CD4-positive, alpha-beta T cell treated with Interferon gamma for 1 hour (primary cell): Measurements from ENCODE around the gene TPSD1.
"Not testable (repeated sequence)": the region's sequence is repeated elsewhere in the genome, so short reads cannot be mapped to it uniquely, and the experiment has no call there.

Source experiments
- DNase-seq: peaks from one replicate; pipeline ENCODE4 v3.0.0-alpha.2; 2020

TPSD1 gene

DNA sequence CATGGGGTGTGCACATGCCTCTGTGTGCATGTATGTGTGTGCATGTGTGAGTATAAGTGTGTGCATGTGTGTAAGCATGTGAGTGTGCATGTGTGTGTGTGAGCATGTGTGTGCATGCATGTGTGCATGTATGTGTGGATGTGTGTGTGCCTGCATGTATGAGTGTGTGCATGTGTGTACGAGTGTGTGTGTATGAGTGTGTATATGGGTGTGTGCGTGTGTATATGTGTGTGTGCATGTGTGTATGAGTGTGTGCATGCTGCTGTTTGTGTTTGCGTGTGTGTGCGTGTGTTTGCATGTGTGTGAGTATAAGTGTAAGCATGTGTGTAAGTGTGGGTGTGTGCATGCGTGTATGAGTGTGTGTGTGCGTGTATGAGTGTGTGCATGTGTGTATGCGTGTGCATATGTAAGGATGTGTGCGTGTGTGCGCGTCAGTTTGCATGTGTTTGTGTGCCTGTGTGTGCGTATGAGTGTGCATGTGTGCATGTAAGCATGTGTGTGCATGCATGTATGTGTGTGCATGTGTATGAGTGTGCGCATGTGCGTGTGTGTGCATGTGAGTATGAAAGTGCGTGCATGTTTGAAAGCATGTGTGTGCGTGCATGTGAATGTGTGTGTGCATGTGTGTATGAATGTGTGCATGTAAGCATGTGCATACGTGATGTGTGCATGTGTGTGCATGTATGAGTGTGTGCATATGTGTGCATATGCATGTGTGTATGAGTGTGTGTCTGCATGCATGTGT is 8.6 kb downstream of the TPSD1 start:
- no peak for DNase-seq

DNA sequence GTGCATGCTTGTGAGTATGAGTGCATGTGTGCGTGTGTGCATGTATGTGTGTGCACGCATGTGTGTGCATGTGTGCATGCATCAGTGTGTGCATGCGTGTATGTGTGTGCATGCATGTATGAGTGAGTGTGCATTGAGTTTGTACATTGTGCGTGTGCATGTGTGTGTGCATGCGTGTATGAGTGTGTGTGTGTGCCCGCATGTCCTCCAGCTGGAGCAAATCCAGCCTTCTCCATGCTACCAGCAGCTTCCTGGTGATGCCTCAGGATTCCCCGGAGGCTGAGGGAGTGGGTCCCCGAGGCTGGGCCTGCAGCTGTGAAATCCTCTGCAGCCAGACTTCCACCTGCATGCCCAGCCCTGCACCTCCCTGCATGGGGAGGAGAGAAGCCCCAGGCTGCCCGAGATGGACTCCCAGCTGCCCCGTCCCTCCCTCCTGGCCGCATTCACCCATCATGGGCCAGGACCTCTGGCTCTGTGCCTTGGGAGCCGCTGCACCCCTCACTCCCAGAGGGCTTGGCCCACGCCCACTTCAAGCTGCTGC is 9.3 kb downstream of the TPSD1 start:
- DNase-seq, result no peak

DNA sequence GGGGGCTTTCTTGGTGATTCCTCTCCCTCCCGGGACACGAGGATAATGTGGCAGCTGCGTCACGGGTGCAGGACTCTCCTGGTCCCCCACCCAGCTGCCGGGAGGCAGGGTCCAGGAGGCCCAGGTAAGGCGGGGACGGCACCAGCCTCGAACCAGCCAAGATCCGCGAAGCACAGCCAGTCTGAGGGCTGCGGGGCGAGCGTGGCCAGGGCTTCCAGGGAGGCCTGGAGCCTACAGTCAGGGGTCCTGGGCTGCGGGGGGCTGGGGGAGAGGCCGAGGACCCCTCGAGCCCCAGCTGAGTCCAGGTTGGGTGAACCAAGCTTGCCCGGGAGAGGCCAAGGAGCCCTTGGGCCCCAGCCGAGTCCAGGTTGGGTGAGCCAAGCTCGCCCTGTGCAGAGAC is 10.0 kb downstream of the TPSD1 start:
- no peak for DNase-seq

DNA sequence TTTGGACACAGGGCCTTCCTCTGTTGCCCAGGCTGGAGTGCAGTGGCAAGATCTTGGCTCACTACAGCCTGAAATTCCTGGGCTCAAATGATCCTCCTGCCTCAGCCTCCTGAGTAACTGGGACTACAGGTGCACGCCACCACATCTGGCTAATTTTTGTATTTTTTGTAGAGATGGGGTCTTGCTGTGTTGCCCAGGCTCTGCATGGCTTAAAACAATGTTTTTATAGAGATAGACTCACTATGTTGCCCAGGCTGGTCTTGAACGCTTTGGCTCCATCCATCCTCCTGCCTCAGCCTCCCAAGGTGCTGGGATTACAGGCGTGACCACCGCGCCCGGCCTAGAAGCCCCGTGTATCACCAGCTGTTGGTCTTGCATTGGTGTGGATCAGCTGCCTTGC is 13.5 kb downstream of the TPSD1 start:
- DNase-seq, result not testable (repeated sequence)

GRCh38 chr16:1271380-1271723 is 15.5 kb downstream of the TPSD1 start:
- no peak for DNase-seq

GRCh38 chr16:1271724-1272413 is 16.0 kb downstream of the TPSD1 start:
- DNase-seq, result not testable (repeated sequence)

GRCh38 chr16:1272453-1273198 is 16.8 kb downstream of the TPSD1 start:
- no peak for DNase-seq

GRCh38 chr16:1273816-1274215 is 17.9 kb downstream of the TPSD1 start:
- DNase-seq, result no peak

DNA sequence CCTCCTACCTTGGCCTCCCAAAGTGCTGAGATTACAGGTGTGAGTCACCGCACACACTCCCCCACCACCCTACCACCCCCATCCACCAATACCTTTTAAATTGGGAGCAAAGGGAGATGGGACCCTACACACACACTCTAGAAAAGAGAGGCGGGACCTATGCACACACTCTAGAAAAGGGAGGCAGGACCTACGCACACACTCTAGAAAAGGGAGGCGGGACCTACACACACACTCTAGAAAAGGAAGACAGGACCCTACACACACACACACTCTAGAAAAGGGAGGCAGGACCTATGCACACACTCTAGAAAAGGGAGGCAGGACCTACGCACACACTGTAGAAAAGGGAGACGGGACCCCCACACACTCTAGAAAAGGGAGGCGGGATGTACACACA is 18.9 kb downstream of the TPSD1 start:
- DNase-seq, result no peak

DNA sequence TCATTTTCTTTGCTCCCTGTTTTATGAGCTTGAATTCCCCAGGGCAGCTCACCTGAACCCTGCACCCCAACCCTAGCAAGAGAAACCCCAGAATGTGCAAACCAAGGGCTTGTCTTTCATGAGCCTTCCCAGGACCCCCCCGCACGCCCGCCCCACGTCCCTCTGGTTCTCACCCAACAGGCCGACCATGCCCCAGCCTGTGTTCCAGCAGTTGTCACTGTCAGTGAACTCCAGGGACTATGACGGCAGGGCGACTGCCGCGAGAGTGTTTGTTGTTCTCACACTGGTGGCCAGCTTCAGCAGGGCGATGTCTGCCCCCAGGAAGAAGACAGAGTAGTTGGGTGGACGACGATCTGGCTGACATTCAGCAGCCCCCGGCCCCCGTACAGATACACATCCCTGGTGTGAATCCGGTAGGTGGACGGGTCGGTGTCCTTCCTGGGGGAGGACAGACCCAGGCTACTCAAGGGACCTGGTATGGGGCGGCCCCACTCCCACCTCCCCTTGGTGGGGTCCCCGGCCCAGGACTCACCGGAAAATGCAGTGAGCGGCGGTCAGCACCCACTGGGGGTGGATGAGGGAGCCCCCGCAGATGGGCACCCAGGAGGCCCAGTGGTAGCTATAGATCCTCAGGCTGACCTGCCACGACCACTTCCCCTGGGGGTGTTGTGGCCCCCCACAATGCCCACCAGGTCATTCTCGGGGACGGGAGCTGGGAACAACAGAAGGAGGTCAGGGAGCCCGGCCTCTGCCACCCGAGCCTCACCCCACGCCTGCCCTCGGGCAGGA is 20.1 kb downstream of the TPSD1 start:
- no peak for DNase-seq

DNA sequence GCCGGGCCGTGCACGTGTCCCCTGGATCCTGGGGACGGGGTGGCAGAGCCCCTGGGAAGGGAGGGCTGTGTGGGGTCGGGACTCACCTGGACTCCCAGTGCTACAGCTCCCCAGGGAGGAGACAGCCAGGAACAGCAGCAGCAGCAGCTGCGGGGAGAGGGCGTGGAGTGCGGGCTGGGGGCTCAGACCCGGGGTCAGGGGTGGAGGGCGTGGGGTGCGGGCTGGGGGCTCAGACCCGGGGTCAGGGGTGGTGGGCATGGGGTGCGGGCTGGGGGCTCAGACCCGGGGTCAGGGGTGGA is 20.7 kb downstream of the TPSD1 start:
- no peak for DNase-seq

- DNase-seq, result no peak
Measured at GRCh38 chr16:1277151-1277598, 21.3 kb downstream of the TPSD1 start.

DNA sequence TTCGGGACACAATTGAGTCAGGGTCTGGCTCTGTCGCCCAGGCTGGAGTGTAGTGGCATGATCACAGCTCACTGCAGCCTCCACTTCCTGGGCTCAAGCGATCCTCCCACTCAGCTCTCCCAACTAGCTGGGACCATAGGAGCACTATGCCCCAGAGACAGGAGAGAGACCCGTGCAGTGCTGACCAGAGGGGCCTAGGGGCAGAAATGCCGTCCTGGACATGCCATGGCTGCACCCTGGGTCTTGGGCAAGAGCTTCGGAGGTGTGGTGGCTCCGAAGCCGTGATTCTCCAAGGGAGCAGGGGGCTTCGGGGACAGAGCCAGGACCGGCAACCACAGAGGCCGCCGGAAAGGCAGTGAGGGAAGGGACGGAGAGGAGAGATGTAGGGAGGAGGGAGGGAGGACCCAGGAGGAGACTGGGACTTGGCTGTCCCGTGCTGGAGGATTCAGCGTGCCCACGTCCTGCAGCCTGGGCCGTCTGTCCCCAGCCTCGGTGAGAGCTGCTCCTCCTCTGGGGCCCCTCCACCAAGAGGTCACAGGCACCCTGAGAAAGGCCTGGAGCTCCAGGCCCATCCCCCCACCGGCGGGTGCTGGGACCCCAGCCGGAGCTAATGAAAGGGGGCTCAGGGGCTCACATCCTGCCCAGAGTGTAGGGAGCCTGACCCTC is 21.9 kb downstream of the TPSD1 start:
- no peak for DNase-seq

- DNase-seq, result no peak
Measured at GRCh38 chr16:1278477-1278876, 22.6 kb downstream of the TPSD1 start.

DNA sequence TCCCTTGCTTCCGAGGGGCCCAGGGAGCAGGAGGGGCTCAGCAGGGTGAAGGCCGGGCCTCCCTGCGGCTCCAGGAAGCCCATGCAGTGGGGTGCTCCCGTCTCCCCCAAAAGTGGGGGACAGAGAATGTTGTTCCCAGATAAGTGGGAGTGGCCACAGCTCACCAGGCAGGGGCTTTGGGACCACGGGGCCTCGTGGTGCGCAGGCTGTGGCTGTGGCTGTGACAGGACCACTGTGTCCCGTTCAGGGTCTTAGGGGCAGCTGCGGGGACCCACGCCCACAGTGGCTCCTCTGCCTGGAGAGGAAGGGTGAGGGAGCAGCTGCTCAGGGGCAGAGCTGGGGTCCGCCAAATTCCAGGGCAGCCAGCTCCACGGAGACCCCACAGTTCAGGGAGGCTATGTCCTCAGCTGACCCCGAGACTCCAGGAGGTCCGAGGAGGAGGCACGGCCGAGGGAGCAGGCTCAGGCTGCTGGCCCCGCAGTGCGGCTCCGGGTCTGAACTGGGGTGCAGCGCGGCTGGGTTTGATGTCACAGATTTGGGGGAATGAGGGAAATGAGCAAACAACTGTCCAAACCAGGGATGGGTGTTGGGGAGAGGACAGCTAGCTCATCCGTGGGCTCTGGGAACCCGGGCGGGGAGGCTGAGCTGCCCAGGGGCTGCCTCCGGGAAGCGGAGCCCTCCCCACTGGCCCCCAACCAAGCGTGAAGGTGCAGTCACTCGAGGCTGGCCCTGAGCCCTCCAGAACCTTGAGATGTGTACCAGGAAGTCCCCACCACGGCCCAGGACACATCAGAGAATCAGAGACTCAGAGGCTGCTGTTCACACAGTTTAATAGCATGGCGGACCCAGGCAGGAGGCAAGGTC is 23.4 kb downstream of the TPSD1 start:
- no peak for DNase-seq

DNA sequence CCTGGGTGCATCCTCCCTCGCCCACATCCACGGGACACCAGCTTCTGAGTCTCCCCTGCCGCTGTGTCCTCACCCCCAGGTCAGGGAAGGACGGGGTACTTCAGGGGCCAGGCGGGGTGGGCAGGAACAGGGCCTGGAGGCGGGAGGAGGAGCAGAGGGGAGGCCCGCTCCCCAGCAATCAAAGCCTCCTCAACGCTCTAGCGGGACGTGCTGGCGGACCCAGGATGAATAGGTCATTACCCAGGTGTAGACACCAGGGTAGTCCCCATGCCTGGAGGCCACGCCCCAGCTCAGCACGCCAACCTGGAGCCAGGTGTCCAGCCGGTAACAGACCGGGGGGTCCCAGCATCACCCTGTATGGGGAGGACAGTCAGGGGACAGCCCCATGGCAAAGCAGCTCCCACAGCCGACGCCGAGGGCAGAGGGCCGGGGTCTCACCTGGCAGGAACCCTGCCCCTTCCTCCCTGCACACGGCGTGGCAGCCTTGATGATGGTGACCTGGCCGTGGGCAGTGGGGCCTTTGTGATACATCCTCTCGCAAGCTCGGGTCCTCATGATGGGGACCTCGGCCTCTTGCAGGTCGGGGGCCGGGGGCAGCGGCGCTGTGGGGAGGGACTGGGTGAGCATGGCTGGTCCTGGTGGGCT is 24.2 kb downstream of the TPSD1 start:
- no peak for DNase-seq

GRCh38 chr16:1280783-1281182 is 24.9 kb downstream of the TPSD1 start:
- no peak for DNase-seq

DNA sequence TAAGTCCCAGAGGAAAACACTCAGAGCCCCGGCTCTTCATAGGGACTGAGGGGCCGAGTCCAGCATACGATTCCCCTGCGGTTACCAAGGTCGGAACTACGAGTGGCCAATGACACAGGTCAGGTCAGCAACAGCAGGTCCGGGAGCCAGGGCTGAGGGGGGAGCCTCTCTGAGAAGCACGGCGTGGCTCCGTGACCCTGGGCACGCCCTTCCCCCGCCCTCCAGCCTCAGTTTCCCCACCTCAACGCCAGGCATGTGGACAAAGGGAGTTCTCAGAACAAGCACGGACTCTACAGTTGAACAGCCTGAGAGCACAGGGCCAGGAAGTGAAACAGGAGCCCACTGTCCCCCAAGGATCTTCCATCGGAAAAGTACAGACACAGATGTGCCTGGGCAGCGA is 25.6 kb downstream of the TPSD1 start:
- no peak for DNase-seq

DNA sequence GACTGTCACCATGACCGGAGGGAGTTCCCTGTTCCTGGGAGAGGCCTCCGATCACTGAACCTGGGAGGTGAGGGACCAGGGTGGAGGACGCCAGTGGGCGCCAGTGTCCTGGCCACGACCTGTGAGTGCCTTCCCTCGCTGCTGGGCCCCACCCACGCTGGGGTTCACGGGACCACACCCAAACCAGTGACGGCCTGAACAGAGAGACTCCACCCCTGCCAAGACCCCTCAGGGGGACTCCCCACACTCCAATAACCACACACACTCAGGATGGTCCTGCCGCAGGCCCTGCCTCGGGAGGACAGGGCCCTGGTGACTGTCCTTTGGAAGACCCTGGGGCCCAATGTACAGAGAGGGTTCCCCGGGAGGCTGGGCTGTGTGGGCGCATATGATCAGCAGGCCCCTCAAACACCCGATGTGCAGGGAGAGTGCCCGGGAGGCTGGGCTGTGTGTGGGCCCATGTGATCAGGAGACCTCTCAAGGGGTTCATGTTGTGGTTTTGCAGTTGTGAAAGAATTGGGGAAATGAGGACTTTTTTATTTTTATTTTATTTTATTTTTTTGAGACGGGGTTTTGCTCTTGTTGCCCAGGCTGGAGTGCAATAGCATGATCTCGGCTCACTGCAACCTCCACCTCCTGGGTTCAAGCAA is 26.6 kb downstream of the TPSD1 start:
- no peak for DNase-seq

DNA sequence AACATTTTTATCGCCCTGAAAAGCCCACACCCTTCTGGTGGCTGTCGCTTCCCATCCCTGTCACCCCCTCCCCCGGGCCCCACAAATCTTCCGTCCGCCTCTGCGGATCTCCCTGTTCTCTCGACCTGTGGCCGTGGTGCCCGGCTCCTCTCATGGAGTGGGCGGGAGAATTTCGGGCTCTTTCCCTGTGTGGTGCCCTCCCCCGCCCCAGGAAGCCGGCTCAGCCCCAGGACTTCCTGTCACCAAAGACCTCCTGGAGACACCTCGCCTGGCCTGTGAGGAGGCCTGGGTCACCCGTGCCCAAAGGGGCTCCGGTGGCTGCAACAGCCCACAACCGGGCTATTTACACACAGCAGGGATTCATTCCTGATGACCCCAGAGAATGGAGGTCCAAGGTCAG is 27.4 kb downstream of the TPSD1 start:
- no peak for DNase-seq
